Gastrocnemius medialis (tissue), 4 donors: ENCODE measurements around the gene GIMAP5. TPM values are rescaled to one million over a fixed set of nuclear protein-coding genes. Genes with fewer than 3 reads are reported as not detected.

Experiments
- total RNA-seq, 4 donors: library from RNA; depleted of rRNA; stranded (reverse); fragments of >200 nt; gene quantifications; one replicate each; pipeline versions ENCODE4 v1.1.0 to v1.2.3, GENCODE V29; 2016

Gene GIMAP5
- total RNA-seq, 4 donors from 2014 or later = 13.5 to 29.4 (median 15.6) TPM

Other genes starting within 250 kb of the GIMAP5 start
- gene GIMAP7, start 222.5 kb upstream of the GIMAP5 start, total RNA-seq = 1 to 10 TPM; 6.6 to 7.8 (median 7.0) TPM
- gene GIMAP4, start 170.0 kb upstream of the GIMAP5 start, total RNA-seq = 10 to 100 TPM; 11.9 to 16.9 (median 15.0) TPM
- 10 to 100 TPM in 3 of 4 donors, 1 to 10 TPM in 1; 8.5 to 27.8 (median 12.4) TPM for gene GIMAP6, start 105.0 kb upstream of the GIMAP5 start, total RNA-seq
- 1 to 10 TPM; 2.2 to 6.7 (median 3.2) TPM for gene GIMAP2, start 51.7 kb upstream of the GIMAP5 start, total RNA-seq
- gene GIMAP1, start 20.8 kb upstream of the GIMAP5 start, total RNA-seq = 1 to 10 TPM; 4.1 to 7.8 (median 4.9) TPM
- 1 to 10 TPM; 5.8 to 9.6 (median 7.6) TPM for gene TMEM176B, start 62.9 kb downstream of the GIMAP5 start, total RNA-seq
- gene TMEM176A, start 63.4 kb downstream of the GIMAP5 start, total RNA-seq = 10 to 100 TPM in 1 of 4 donors, 1 to 10 TPM in 3; 5.2 to 12.9 (median 8.9) TPM
- gene AOC1, start 115.1 kb downstream of the GIMAP5 start, total RNA-seq = 1 to 10 TPM in 1 of 4 donors, not detected in 3; 1.6 TPM
- gene KCNH2, start 240.9 kb downstream of the GIMAP5 start, total RNA-seq = under 1 TPM in 3 of 4 donors, not detected in 1; 0.19 to 1.00 (median 0.46) TPM